GM23248 (cell line): ENCODE results near the gene ELF3.
"Not testable (repeated sequence)": the region's sequence is repeated elsewhere in the genome, so short reads cannot be mapped to it uniquely, and the experiment has no call there.

Experiments
- EZH2 ChIP-seq: fragments of 200-600 bp; sonication (generic); IDR thresholded peaks from 2 replicates; pipeline ENCODE4 v1.6.1; 2018; ENCODE audit warnings: antibody characterized with exemption, mild to moderate bottlenecking; ENCODE audit not compliant: insufficient read depth, poor library complexity, severe bottlenecking
- EZH2phosphoT487 ChIP-seq: fragments of 200-600 bp; sonication (generic); IDR thresholded peaks from 2 replicates; pipeline ENCODE4 v1.6.1; 2018; ENCODE audit warnings: antibody characterized with exemption, moderate library complexity, mild to moderate bottlenecking, low read depth; ENCODE audit not compliant: insufficient read depth

DNA sequence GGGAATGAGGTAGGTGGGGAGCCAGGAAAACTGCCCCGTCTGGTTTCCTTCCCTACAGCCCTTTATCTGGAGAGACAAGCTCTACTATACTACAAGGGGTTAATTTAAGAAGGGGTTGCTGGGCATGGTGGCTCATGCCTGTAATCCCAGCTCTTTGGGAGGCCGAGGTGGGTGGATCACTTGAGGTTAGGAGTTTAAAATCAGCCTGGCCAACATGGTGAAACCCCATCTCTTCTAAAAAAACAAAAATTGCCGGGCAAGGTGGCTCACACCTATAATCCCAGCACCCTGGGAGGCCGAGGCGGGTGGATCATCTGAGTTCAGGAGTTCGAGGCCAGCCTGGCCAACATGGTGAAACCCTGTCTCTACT is 46.9 kb downstream of the ELF3 start:
- TF ChIP-seq EZH2, EZH2phosphoT487: not testable (repeated sequence)
